Left lung (tissue), 14 donors: ENCODE results near the gene SCAMP4. TPM values are rescaled to one million over a fixed set of nuclear protein-coding genes. Genes with fewer than 3 reads are reported as not detected.

Source experiments
- ATAC-seq: fragments of 200-7000 bp; cut with Tn5 transposase; one replicate; pipeline ENCODE4 v1.9.1; 2020; ENCODE audit warnings: moderate library complexity
- DNase-seq, 4 donors: peaks; one replicate each; pipeline ENCODE4 v3.0.0-alpha.2; 2013 to 2020
- H3K27ac ChIP-seq, 2 donors: fragments of 200-600 bp; sonication (generic) in 1 of 2; one replicate each; pipeline versions ENCODE4 v1.5.0 to v1.8.0; 2020 to 2021
- H3K27me3 ChIP-seq, 2 donors: fragments of 200-600 bp; sonication (generic) in 1 of 2; one replicate each; pipeline versions ENCODE4 v1.5.0 to v1.8.0; 2020 to 2021
- H3K36me3 ChIP-seq, 2 donors: fragments of 200-600 bp; sonication (generic) in 1 of 2; one replicate each; pipeline versions ENCODE4 v1.5.0 to v1.8.0; 2020 to 2021
- H3K4me1 ChIP-seq, 2 donors: fragments of 200-600 bp; one replicate each; pipeline ENCODE4 v1.8.0; 2021
- H3K4me3 ChIP-seq, 2 donors: fragments of 200-600 bp; sonication (generic) in 1 of 2; one replicate each; pipeline versions ENCODE4 v1.5.0 to v1.8.0; 2020 to 2021; ENCODE audit warnings: mild to moderate bottlenecking in 1 of 2
- H3K9me3 ChIP-seq, 2 donors: fragments of 200-600 bp; sonication (generic) in 1 of 2; one replicate each; pipeline versions ENCODE4 v1.5.0 to v1.8.0; 2020 to 2021
- CTCF ChIP-seq, 2 donors: fragments of 200-600 bp; sonication (generic) in 1 of 2; IDR thresholded peaks; one replicate each; pipeline versions ENCODE4 v1.5.0 to v1.8.0; 2021; ENCODE audit warnings: antibody characterized with exemption in 2 of 2
- intact Hi-C, 2 donors: fragments of 100-400 bp; cut with DNase I; formaldehyde crosslinking; loops; one replicate each; pipeline versions ENCODE4 v1.11.2 to v1.14.2; 2022
- long read RNA-seq, 12 donors: library from polyadenylated mRNA in 2 of 12; unstranded in 2 of 12; transcript quantifications; one replicate each; pipeline ENCODE4 v2.0.0 and lab custom pipeline, GENCODE V29; 2019 to 2026
- polyA plus RNA-seq, 6 donors: library from polyadenylated mRNA; unstranded; fragments of 120-200 nt; gene quantifications; one replicate each; pipeline ENCODE4 v1.2.1, GENCODE V29; 2013; ENCODE audit not compliant: insufficient read length in 6 of 6
- total RNA-seq, 2 donors: library from RNA; stranded (reverse); fragmentation: NEBNext Ultra II Directional; extraction: Animal tissue kit (Norgen Biotek cat#: 25700); gene quantifications; one replicate each; pipeline ENCODE4 v1.2.1, GENCODE V29; 2021
- donor health status: DM: no; HTN: yes; CAD: no.
- donor health status: DM: no; HTN: no; CAD: no.

Gene SCAMP4
- total RNA-seq: 10 to 100 TPM; 75.4 to 86.6 TPM
- polyA plus RNA-seq: 10 to 100 TPM; 54.5 to 84.4 (median 66.1) TPM
- long read RNA-seq, donor 1, transcript SCAMP4-207 (2 exons, 2,973 nt): minor isoform, 17 of 52 reads
- long read RNA-seq, donor 1, transcript SCAMP4-201 (7 exons, 2,684 nt): major isoform, 23 of 52 reads
- long read RNA-seq, donor 1, partial matches to known transcripts: 5 of 52 reads
- long read RNA-seq, donor 1, other reads (novel, unspliced or antisense): 0 of 52 reads
- long read RNA-seq, donor 2, transcript SCAMP4-201 (7 exons, 2,684 nt): minor isoform, 9 of 45 reads
- long read RNA-seq, donor 2, transcript SCAMP4-207 (2 exons, 2,973 nt): major isoform, 13 of 45 reads
- long read RNA-seq, donor 2, partial matches to known transcripts: 20 of 45 reads
- long read RNA-seq, donor 2, other reads (novel, unspliced or antisense): 0 of 45 reads
- long read RNA-seq, donor 3, transcript SCAMP4-207 (2 exons, 2,973 nt): minor isoform, 6 of 20 reads
- long read RNA-seq, donor 3, transcript SCAMP4-201 (7 exons, 2,684 nt): major isoform, 8 of 20 reads
- long read RNA-seq, donor 3, partial matches to known transcripts: 5 of 20 reads
- long read RNA-seq, donor 3, other reads (novel, unspliced or antisense): 0 of 20 reads
- long read RNA-seq, donor 4, partial matches to known transcripts: 0 of 4 reads
- long read RNA-seq, donor 4, other reads (novel, unspliced or antisense): 2 of 4 reads
- long read RNA-seq, donor 5, transcript SCAMP4-201 (7 exons, 2,684 nt): major isoform, 7 of 18 reads
- long read RNA-seq, donor 5, transcript SCAMP4-207 (2 exons, 2,973 nt): minor isoform, 5 of 18 reads
- long read RNA-seq, donor 5, partial matches to known transcripts: 0 of 18 reads
- long read RNA-seq, donor 5, other reads (novel, unspliced or antisense): 0 of 18 reads
- long read RNA-seq, donor 6, transcript SCAMP4-201 (7 exons, 2,684 nt): major isoform, 7 of 19 reads
- long read RNA-seq, donor 6, partial matches to known transcripts: 8 of 19 reads
- long read RNA-seq, donor 6, other reads (novel, unspliced or antisense): 0 of 19 reads
- long read RNA-seq, donor 7, transcript SCAMP4-201 (7 exons, 2,684 nt): major isoform, 5 of 6 reads
- long read RNA-seq, donor 7, partial matches to known transcripts: 0 of 6 reads
- long read RNA-seq, donor 7, other reads (novel, unspliced or antisense): 0 of 6 reads
- long read RNA-seq, donor 8, transcript SCAMP4-201 (7 exons, 2,684 nt): major isoform, 16 of 30 reads
- long read RNA-seq, donor 8, transcript SCAMP4-207 (2 exons, 2,973 nt): minor isoform, 11 of 30 reads
- long read RNA-seq, donor 8, partial matches to known transcripts: 0 of 30 reads
- long read RNA-seq, donor 8, other reads (novel, unspliced or antisense): 0 of 30 reads
- long read RNA-seq, donor 9: 0 reads
- long read RNA-seq, donor 10, partial matches to known transcripts: 0 of 2 reads
- long read RNA-seq, donor 10, other reads (novel, unspliced or antisense): 1 of 2 reads
- long read RNA-seq, donor 11: 0 reads
- long read RNA-seq, donor 12, transcript SCAMP4-207 (2 exons, 2,973 nt): major isoform, 11 of 20 reads
- long read RNA-seq, donor 12, transcript SCAMP4-201 (7 exons, 2,684 nt): minor isoform, 8 of 20 reads
- long read RNA-seq, donor 12, partial matches to known transcripts: 0 of 20 reads
- long read RNA-seq, donor 12, other reads (novel, unspliced or antisense): 0 of 20 reads

DNA sequence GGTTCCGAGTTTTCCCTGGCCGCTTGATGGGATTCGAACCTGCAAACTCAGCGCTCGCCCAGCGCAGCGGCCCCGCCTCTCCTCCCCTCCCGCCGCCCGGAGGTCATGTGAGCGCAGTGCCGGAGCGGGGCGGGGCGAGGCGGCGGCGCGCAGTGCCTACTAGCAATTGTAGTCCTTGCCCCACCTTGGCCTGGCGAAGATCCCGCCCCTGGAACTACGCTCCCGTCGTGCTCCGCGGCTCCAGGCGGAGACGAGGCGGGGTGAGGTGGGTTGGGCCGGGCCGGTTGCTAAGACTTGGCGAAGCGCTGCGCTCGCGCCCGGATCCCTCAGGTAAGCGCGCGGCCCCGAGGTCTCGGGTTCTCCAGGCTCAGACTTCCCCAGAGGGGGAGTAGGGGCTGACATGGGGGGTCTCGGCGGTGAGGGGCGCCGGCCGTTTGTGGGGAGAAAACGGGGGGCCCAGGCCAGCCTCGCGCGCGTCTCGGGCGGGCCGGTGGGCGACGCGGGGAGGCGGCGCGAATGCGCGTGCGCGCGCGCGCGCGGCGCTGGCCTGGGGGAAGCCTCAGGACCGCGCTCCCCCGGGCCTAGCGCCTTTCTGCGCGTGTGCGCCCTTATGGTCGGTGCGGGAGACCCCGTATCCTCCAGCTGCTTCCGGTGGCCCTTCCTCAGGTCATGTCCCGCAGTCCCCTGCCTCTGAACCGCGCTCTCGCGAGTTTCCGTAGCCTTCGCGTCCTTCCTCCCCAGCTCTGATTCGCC is at the start of gene SCAMP4, which contains the start of gene ADAT3:
TSS of gene SCAMP4 (plus strand) at position 290 of the 753 bp plus-strand sequence. CDS start 9,621 bp downstream, outside the sequence.
TSS of gene ADAT3 (plus strand) at position 290 of the 753 bp plus-strand sequence. CDS start 6,649 bp downstream, outside the sequence.
- no peaks in the 10 kb centered on the region for H3K9me3 ChIP-seq
- peak; percentile 98 to 100 (median 100) for DNase-seq
- peak within 1 kb of the TSS; percentile 84 to 92 for H3K27ac ChIP-seq
- H3K4me1 ChIP-seq: peaks cover 13 to 78% of the 10 kb centered on the region in 2 donors
- TF ChIP-seq CTCF (IDR thresholded peaks at IDR 0.05): no peak
- intact Hi-C loops: no loop called here
- peak within 1 kb of the TSS; percentile 48 to 64 for H3K4me3 ChIP-seq
- peak; percentile 94 for ATAC-seq
- peaks cover 0 to 9% of the 10 kb centered on the region in 2 donors for H3K36me3 ChIP-seq
- no peaks in the 10 kb centered on the region for H3K27me3 ChIP-seq

- Histone ChIP-seq H3K4me3 (peak overlapping the region in 1 of 2 donors; percentile 51), H3K27ac (peak overlapping the region; percentile 92 to 97), H3K9me3 (no peaks in the 10 kb centered on the region), H3K36me3 (peaks cover 0 to 7% of the 10 kb centered on the region in 2 donors), H3K27me3 (no peaks in the 10 kb centered on the region), H3K4me1 (peaks cover 47 to 94% of the 10 kb centered on the region in 2 donors)
- intact Hi-C loops: no loop called here
- ATAC-seq: no peak
- DNase-seq: peak in 1 of 4 donors; percentile 44
- TF ChIP-seq CTCF (IDR thresholded peaks at IDR 0.05): no peak
Measured at GRCh38 chr19:1855828-1856255, 49.4 kb upstream of the SCAMP4 start.

GRCh38 chr19:1856345-1856697 is 48.9 kb upstream of the SCAMP4 start:
- H3K4me3 ChIP-seq: peak overlapping the region; percentile 36 to 51
- DNase-seq: no peak
- intact Hi-C loops: no loop called here
- TF ChIP-seq CTCF (IDR thresholded peaks at IDR 0.05): no peak
- H3K36me3 ChIP-seq: peaks cover 0 to 7% of the 10 kb centered on the region in 2 donors
- H3K4me1 ChIP-seq: peaks cover 48 to 99% of the 10 kb centered on the region in 2 donors
- no peaks in the 10 kb centered on the region for H3K27me3 ChIP-seq
- H3K27ac ChIP-seq: peak overlapping the region; percentile 92 to 97
- ATAC-seq: no peak
- H3K9me3 ChIP-seq: no peaks in the 10 kb centered on the region
